Measurements from ENCODE around the gene C1orf141.

DNA sequence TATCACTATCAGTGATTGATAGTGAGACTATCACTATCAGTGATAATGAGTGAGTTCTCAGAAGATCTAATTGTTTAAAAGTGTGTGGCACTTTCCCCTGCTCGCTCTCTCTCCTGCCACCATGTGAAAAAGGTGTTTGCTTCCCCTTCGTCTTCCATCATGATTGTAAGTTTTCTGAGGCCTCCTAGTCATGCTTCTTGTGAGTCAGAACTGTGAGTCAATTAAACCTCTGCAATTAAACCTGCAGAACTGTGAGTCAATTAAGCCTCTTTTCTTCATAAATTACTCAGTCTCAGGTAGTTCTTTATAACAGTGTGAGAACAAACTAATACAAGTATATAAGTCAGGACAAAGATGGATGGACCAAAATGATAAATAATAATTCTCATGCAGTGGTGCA, 24.5 kb upstream of the C1orf141 start:
- TF ChIP-seq EZH2 (IDR thresholded peaks at IDR 0.05; ENCODE audit: insufficient read depth, poor library complexity, severe bottlenecking) (no peak), EZH2phosphoT487 (IDR thresholded peaks at IDR 0.05; ENCODE audit: insufficient read depth, low read depth) (no peak)
